GM23338 (cell line): Measurements from ENCODE around the gene FAM78A. TPM values are rescaled to one million over a fixed set of nuclear protein-coding genes. Genes with fewer than 3 reads are reported as not detected.

Experiments
- ATAC-seq: fragments of 200-7000 bp; cut with Tn5 transposase; 3 replicates; pipeline ENCODE4 v1.9.1; 2020
- DNase-seq: peaks from one replicate; pipeline ENCODE4 v3.0.0-alpha.2; 2015; ENCODE audit warnings: low spot score
- H2AFZ ChIP-seq: fragments of 200-600 bp; sonication (generic); 2 replicates; pipeline ENCODE4 v1.8.0; 2016; ENCODE audit warnings: antibody characterized with exemption, mild to moderate bottlenecking, moderate library complexity
- H3F3A ChIP-seq: fragments of 200-600 bp; sonication (generic); replicated peaks from 2 replicates; pipeline ENCODE4 v1.8.0; 2017; ENCODE audit warnings: antibody characterized with exemption, mixed run types, low read depth
- H3K27ac ChIP-seq: fragments of 200-600 bp; sonication (generic); 2 replicates; pipeline ENCODE4 v1.6.1; 2016; ENCODE audit warnings: low read depth
- H3K27me3 ChIP-seq: fragments of 200-600 bp; sonication (generic); 2 replicates; pipeline ENCODE4 v1.8.0; 2016; ENCODE audit warnings: mild to moderate bottlenecking, mixed run types, moderate library complexity; ENCODE audit not compliant: insufficient read depth
- H3K36me3 ChIP-seq: fragments of 200-600 bp; sonication (generic); 2 replicates; pipeline ENCODE4 v1.8.0; 2016; ENCODE audit warnings: mild to moderate bottlenecking; ENCODE audit not compliant: insufficient read depth
- H3K4me1 ChIP-seq: fragments of 200-600 bp; sonication (generic); 2 replicates; pipeline ENCODE4 v1.8.0; 2016; ENCODE audit warnings: mild to moderate bottlenecking, moderate library complexity; ENCODE audit not compliant: insufficient read depth
- H3K4me2 ChIP-seq: fragments of 200-600 bp; sonication (generic); 2 replicates; pipeline ENCODE4 v1.7.1; 2017; ENCODE audit warnings: mixed run types
- H3K4me3 ChIP-seq: fragments of 200-600 bp; sonication (generic); 2 replicates; pipeline ENCODE4 v1.6.1; 2016; ENCODE audit warnings: mixed run types
- H3K79me2 ChIP-seq: fragments of 200-600 bp; sonication (generic); replicated peaks from 2 replicates; pipeline ENCODE4 v1.8.0; 2017; ENCODE audit warnings: mild to moderate bottlenecking; ENCODE audit not compliant: insufficient read depth
- H3K9me2 ChIP-seq: fragments of 200-600 bp; sonication (generic); 2 replicates; pipeline ENCODE4 v1.8.0; 2017; ENCODE audit not compliant: insufficient read depth
- H4K20me1 ChIP-seq: fragments of 200-600 bp; sonication (generic); replicated peaks from 2 replicates; pipeline ENCODE4 v1.8.0; 2017; ENCODE audit warnings: mild to moderate bottlenecking; ENCODE audit not compliant: insufficient read depth
- H3K27ac Mint-ChIP-seq: 2 replicates; pipeline ENCODE4 v1.8.0; 2020; ENCODE audit warnings: inconsistent platforms, mild to moderate bottlenecking, moderate library complexity, mixed read lengths
- H3K27me3 Mint-ChIP-seq: 3 replicates; pipeline ENCODE4 v1.8.0; 2022; ENCODE audit warnings: low read depth, mild to moderate bottlenecking, moderate library complexity, mixed read lengths, inconsistent platforms; ENCODE audit not compliant: insufficient read depth, poor library complexity
- H3K36me3 Mint-ChIP-seq: 3 replicates; pipeline ENCODE4 v1.8.0; 2021; ENCODE audit warnings: low read depth, mild to moderate bottlenecking, inconsistent platforms, moderate library complexity, mixed read lengths
- H3K4me1 Mint-ChIP-seq: 3 replicates; pipeline ENCODE4 v1.8.0; 2020; ENCODE audit warnings: mild to moderate bottlenecking, inconsistent platforms, mixed read lengths
- H3K4me3 Mint-ChIP-seq: 3 replicates; pipeline ENCODE4 v1.8.0; 2021; ENCODE audit warnings: moderate library complexity, mild to moderate bottlenecking, inconsistent platforms, mixed read lengths
- H3K9me3 Mint-ChIP-seq: 3 replicates; pipeline ENCODE4 v1.8.0; 2020; ENCODE audit warnings: moderate library complexity, mild to moderate bottlenecking, inconsistent platforms, mixed read lengths
- CREB1 ChIP-seq: fragments of 250-450 bp; sonication (Bioruptor Pico); IDR thresholded peaks from 2 replicates; pipeline ENCODE4 v1.5.0; 2020; ENCODE audit warnings: low read depth, mild to moderate bottlenecking, moderate library complexity
- EZH2 ChIP-seq: fragments of 200-600 bp; sonication (generic); IDR thresholded peaks from one replicate; pipeline ENCODE4 v1.8.0; 2017; ENCODE audit warnings: antibody characterized with exemption, mild to moderate bottlenecking, low read depth; ENCODE audit not compliant: unreplicated experiment
- EZH2phosphoT487 ChIP-seq: fragments of 200-600 bp; sonication (generic); IDR thresholded peaks from one replicate; pipeline ENCODE4 v1.8.1; 2018; ENCODE audit warnings: antibody characterized with exemption; ENCODE audit not compliant: unreplicated experiment
- JUNB ChIP-seq: IDR thresholded peaks from one replicate; pipeline ENCODE4 v1.6.1; 2016; ENCODE audit warnings: antibody characterized with exemption; ENCODE audit not compliant: unreplicated experiment
- NANOG ChIP-seq: IDR thresholded peaks from 2 replicates; pipeline ENCODE4 v1.6.1; 2016; ENCODE audit warnings: antibody characterized with exemption, borderline replicate concordance
- POLR2AphosphoS5 ChIP-seq: IDR thresholded peaks from 2 replicates; pipeline ENCODE4 v1.6.1; 2016; ENCODE audit warnings: antibody characterized with exemption, low read depth
- STAT1 ChIP-seq: IDR thresholded peaks from one replicate; pipeline ENCODE4 v1.6.1; 2016; ENCODE audit warnings: antibody characterized with exemption; ENCODE audit not compliant: unreplicated experiment
- ZNF114 ChIP-seq: fragments of 250-450 bp; sonication (Bioruptor Pico); IDR thresholded peaks from 2 replicates; pipeline ENCODE4 v1.5.0; 2020; ENCODE audit warnings: mild to moderate bottlenecking, moderate library complexity
- polyA plus RNA-seq: library from polyadenylated mRNA; unstranded; fragments of >200 nt; fragmentation: Nextera tagmentation; extraction: Ambion mirVana; gene quantifications from 2 replicates; pipeline ENCODE4 v1.2.1, GENCODE V29; 2016
- total RNA-seq: library from RNA; depleted of rRNA; stranded (reverse); fragments of >200 nt; shearing (Covaris generic); gene quantifications from 2 replicates; pipeline ENCODE4 v1.2.3, GENCODE V29; 2014
- TF ChIP-seq, protein P1 (sequence below): fragments of 250-450 bp; sonication (Bioruptor Pico); IDR thresholded peaks from 2 replicates; pipeline ENCODE4 v1.5.0; 2020; ENCODE audit warnings: mild to moderate bottlenecking, moderate library complexity
- TF ChIP-seq, protein P2 (sequence below): IDR thresholded peaks from one replicate; pipeline ENCODE4 v1.6.1; 2018; ENCODE audit warnings: antibody characterized with exemption; ENCODE audit not compliant: unreplicated experiment
- TF ChIP-seq, protein P3 (sequence below), 2 experiments: fragments of 200-600 bp in 1 of 2; sonication (generic) in 1 of 2; conservative IDR thresholded peaks; 2 replicates each; pipeline versions ENCODE4 v1.5.1 to v1.6.1; 2016 to 2017; ENCODE audit warnings: antibody characterized with exemption in 2 of 2, low read depth in 2 of 2, mild to moderate bottlenecking in 2 of 2, moderate library complexity in 1 of 2
- TF ChIP-seq, protein P4 (sequence below): IDR thresholded peaks from 2 replicates; pipeline ENCODE4 v1.6.1; 2016; ENCODE audit warnings: antibody characterized with exemption

FAM78A gene
- total and polyA plus RNA-seq, 2 experiments from 2014 or later: 0.57 to 2.1 TPM

DNA sequence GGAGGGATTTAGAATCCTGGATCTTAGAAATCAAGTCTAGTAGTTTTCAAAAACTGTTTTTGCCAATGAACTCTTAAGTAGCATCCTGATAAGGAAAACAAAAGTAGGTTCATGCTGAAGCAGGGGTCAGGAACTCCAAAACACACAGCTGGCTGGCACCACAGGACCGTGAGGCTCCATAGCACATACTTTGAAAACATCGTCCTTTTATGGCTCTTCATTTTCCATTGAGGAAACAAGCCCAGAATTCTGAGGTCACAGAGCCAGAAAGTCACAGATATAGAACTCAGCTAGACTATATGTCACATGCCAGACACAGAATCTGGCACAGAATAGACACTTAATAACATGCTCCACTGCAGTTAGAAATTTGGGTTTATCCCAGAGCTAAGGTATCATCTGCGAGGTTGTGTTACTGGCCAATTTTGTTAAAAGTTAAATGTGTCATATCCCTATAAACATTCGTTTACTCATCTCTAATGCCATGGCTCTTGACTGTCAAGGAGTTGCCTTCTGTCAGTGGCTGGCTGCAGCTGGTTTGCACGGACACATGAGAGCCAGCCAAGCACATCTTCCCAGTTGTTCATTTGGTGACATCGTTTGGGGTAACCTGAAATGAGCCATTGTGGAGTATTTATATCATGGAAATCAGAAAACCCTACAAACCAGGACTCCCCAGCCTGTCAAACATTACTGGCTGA, 58.8 kb downstream of the FAM78A start:
- H3K27ac ChIP-seq: no peak overlapping the region
- H3K4me3 ChIP-seq: no peak overlapping the region
- H3K79me2 ChIP-seq: no peaks in the 10 kb centered on the region
- no peaks in the 10 kb centered on the region for H3F3A ChIP-seq
- H3K36me3 ChIP-seq: no peaks in the 10 kb centered on the region
- ATAC-seq: no peak
- H3K36me3 Mint-ChIP-seq: peaks cover 10% of the 10 kb centered on the region
- no peak overlapping the region for H3K4me2 ChIP-seq
- peaks cover 16% of the 10 kb centered on the region for H3K4me1 ChIP-seq
- H3K27me3 ChIP-seq: no peaks in the 10 kb centered on the region
- peaks cover 27% of the 10 kb centered on the region for H3K4me1 Mint-ChIP-seq
- no peak overlapping the region for H3K27ac Mint-ChIP-seq
- H2AFZ ChIP-seq: no peak overlapping the region
- DNase-seq: no peak
- no peaks in the 10 kb centered on the region for H3K27me3 Mint-ChIP-seq
- no peaks in the 10 kb centered on the region for H4K20me1 ChIP-seq
- no peaks in the 10 kb centered on the region for H3K9me2 ChIP-seq
- H3K4me3 Mint-ChIP-seq: no peak overlapping the region
- 0 out of 3 replicates have a peak, but pooled peaks cover under 1% of the 10 kb centered on the region for H3K9me3 Mint-ChIP-seq
- no peak for TF ChIP-seq JUNB
- TF ChIP-seq POLR2AphosphoS5: no peak
- TF ChIP-seq, protein P1, sequence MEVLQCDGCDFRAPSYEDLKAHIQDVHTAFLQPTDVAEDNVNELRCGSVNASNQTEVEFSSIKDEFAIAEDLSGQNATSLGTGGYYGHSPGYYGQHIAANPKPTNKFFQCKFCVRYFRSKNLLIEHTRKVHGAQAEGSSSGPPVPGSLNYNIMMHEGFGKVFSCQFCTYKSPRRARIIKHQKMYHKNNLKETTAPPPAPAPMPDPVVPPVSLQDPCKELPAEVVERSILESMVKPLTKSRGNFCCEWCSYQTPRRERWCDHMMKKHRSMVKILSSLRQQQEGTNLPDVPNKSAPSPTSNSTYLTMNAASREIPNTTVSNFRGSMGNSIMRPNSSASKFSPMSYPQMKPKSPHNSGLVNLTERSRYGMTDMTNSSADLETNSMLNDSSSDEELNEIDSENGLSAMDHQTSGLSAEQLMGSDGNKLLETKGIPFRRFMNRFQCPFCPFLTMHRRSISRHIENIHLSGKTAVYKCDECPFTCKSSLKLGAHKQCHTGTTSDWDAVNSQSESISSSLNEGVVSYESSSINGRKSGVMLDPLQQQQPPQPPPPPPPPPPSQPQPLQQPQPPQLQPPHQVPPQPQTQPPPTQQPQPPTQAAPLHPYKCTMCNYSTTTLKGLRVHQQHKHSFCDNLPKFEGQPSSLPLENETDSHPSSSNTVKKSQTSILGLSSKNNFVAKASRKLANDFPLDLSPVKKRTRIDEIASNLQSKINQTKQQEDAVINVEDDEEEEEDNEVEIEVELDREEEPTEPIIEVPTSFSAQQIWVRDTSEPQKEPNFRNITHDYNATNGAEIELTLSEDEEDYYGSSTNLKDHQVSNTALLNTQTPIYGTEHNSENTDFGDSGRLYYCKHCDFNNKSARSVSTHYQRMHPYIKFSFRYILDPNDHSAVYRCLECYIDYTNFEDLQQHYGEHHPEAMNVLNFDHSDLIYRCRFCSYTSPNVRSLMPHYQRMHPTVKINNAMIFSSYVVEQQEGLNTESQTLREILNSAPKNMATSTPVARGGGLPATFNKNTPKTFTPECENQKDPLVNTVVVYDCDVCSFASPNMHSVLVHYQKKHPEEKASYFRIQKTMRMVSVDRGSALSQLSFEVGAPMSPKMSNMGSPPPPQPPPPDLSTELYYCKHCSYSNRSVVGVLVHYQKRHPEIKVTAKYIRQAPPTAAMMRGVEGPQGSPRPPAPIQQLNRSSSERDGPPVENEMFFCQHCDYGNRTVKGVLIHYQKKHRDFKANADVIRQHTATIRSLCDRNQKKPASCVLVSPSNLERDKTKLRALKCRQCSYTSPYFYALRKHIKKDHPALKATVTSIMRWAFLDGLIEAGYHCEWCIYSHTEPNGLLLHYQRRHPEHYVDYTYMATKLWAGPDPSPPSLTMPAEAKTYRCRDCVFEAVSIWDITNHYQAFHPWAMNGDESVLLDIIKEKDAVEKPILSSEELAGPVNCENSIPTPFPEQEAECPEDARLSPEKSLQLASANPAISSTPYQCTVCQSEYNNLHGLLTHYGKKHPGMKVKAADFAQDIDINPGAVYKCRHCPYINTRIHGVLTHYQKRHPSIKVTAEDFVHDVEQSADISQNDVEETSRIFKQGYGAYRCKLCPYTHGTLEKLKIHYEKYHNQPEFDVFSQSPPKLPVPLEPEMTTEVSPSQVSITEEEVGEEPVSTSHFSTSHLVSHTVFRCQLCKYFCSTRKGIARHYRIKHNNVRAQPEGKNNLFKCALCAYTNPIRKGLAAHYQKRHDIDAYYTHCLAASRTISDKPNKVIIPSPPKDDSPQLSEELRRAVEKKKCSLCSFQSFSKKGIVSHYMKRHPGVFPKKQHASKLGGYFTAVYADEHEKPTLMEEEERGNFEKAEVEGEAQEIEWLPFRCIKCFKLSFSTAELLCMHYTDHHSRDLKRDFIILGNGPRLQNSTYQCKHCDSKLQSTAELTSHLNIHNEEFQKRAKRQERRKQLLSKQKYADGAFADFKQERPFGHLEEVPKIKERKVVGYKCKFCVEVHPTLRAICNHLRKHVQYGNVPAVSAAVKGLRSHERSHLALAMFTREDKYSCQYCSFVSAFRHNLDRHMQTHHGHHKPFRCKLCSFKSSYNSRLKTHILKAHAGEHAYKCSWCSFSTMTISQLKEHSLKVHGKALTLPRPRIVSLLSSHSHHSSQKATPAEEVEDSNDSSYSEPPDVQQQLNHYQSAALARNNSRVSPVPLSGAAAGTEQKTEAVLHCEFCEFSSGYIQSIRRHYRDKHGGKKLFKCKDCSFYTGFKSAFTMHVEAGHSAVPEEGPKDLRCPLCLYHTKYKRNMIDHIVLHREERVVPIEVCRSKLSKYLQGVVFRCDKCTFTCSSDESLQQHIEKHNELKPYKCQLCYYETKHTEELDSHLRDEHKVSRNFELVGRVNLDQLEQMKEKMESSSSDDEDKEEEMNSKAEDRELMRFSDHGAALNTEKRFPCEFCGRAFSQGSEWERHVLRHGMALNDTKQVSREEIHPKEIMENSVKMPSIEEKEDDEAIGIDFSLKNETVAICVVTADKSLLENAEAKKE: no peak
- TF ChIP-seq, protein P2, sequence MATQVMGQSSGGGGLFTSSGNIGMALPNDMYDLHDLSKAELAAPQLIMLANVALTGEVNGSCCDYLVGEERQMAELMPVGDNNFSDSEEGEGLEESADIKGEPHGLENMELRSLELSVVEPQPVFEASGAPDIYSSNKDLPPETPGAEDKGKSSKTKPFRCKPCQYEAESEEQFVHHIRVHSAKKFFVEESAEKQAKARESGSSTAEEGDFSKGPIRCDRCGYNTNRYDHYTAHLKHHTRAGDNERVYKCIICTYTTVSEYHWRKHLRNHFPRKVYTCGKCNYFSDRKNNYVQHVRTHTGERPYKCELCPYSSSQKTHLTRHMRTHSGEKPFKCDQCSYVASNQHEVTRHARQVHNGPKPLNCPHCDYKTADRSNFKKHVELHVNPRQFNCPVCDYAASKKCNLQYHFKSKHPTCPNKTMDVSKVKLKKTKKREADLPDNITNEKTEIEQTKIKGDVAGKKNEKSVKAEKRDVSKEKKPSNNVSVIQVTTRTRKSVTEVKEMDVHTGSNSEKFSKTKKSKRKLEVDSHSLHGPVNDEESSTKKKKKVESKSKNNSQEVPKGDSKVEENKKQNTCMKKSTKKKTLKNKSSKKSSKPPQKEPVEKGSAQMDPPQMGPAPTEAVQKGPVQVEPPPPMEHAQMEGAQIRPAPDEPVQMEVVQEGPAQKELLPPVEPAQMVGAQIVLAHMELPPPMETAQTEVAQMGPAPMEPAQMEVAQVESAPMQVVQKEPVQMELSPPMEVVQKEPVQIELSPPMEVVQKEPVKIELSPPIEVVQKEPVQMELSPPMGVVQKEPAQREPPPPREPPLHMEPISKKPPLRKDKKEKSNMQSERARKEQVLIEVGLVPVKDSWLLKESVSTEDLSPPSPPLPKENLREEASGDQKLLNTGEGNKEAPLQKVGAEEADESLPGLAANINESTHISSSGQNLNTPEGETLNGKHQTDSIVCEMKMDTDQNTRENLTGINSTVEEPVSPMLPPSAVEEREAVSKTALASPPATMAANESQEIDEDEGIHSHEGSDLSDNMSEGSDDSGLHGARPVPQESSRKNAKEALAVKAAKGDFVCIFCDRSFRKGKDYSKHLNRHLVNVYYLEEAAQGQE: no peak
- TF ChIP-seq, protein P3, sequence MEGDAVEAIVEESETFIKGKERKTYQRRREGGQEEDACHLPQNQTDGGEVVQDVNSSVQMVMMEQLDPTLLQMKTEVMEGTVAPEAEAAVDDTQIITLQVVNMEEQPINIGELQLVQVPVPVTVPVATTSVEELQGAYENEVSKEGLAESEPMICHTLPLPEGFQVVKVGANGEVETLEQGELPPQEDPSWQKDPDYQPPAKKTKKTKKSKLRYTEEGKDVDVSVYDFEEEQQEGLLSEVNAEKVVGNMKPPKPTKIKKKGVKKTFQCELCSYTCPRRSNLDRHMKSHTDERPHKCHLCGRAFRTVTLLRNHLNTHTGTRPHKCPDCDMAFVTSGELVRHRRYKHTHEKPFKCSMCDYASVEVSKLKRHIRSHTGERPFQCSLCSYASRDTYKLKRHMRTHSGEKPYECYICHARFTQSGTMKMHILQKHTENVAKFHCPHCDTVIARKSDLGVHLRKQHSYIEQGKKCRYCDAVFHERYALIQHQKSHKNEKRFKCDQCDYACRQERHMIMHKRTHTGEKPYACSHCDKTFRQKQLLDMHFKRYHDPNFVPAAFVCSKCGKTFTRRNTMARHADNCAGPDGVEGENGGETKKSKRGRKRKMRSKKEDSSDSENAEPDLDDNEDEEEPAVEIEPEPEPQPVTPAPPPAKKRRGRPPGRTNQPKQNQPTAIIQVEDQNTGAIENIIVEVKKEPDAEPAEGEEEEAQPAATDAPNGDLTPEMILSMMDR (conservative IDR thresholded peaks at IDR 0.05; ENCODE audit: low read depth in 2 of 2): no peak
- TF ChIP-seq, protein P4, sequence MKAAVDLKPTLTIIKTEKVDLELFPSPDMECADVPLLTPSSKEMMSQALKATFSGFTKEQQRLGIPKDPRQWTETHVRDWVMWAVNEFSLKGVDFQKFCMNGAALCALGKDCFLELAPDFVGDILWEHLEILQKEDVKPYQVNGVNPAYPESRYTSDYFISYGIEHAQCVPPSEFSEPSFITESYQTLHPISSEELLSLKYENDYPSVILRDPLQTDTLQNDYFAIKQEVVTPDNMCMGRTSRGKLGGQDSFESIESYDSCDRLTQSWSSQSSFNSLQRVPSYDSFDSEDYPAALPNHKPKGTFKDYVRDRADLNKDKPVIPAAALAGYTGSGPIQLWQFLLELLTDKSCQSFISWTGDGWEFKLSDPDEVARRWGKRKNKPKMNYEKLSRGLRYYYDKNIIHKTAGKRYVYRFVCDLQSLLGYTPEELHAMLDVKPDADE: no peak
- TF ChIP-seq CREB1 (CRISPR knock-in tag): no peak
- no peak for TF ChIP-seq NANOG
- TF ChIP-seq ZNF114: no peak
- no peak for TF ChIP-seq EZH2phosphoT487
- TF ChIP-seq STAT1: no peak
- TF ChIP-seq EZH2: no peak
